Stimulated activated CD4-positive, alpha-beta T cell treated with anti-CD3 and anti-CD28 coated beads, TNF-alpha, amount 100 ng/mL, for 48 hours (primary cell): ENCODE data around the gene ATG14.
"Not testable (repeated sequence)": the region's sequence is repeated elsewhere in the genome, so short reads cannot be mapped to it uniquely, and the experiment has no call there.

ENCODE experiments used
- DNase-seq, 3 donors: peaks; one replicate each; pipeline ENCODE4 v3.0.0-alpha.2; 2020; ENCODE audit warnings: low read depth in 3 of 3

The ATG14 gene

GRCh38 chr14:55411426-55412389 lies at the start of gene ATG14:
Gene ATG14, minus strand, starts transcription at chr14:55411830. Its CDS starts 8 bp downstream, at chr14:55411822.
- peak; percentile 53 to 65 (median 63) for DNase-seq

- DNase-seq = no peak
These were observed 47.3 kb upstream of the ATG14 start for GRCh38 chr14:55458800-55459515.

GRCh38 chr14:55457496-55457895 lies 45.9 kb upstream of the ATG14 start:
- no peak for DNase-seq

- not testable (repeated sequence) for DNase-seq
These were observed 44.8 kb upstream of the ATG14 start for GRCh38 chr14:55456411-55456810.

GRCh38 chr14:55454264-55455002 lies 42.8 kb upstream of the ATG14 start:
- DNase-seq = no peak

- no peak for DNase-seq
These were observed 40.3 kb upstream of the ATG14 start for GRCh38 chr14:55451950-55452349.

- no peak for DNase-seq
These were observed 39.8 kb upstream of the ATG14 start for GRCh38 chr14:55451398-55451797.

- no peak for DNase-seq
These were observed 39.4 kb upstream of the ATG14 start for GRCh38 chr14:55450987-55451386.

- DNase-seq = no peak
These were observed 38.9 kb upstream of the ATG14 start for GRCh38 chr14:55450539-55450938.

- DNase-seq = no peak
These were observed 38.5 kb upstream of the ATG14 start for GRCh38 chr14:55450124-55450523.

- DNase-seq = no peak
These were observed 37.5 kb upstream of the ATG14 start for GRCh38 chr14:55449116-55449515.

GRCh38 chr14:55448141-55448614 lies 36.5 kb upstream of the ATG14 start:
- DNase-seq = peak in 1 of 3 donors; percentile 31

- no peak for DNase-seq
These were observed 35.2 kb upstream of the ATG14 start for GRCh38 chr14:55446833-55447232.

- peak in 2 of 3 donors; percentile 41 to 71 for DNase-seq
These were observed 34.6 kb upstream of the ATG14 start for GRCh38 chr14:55446127-55446736.

- DNase-seq = no peak
These were observed 29.7 kb upstream of the ATG14 start for GRCh38 chr14:55441286-55441685.

- no peak for DNase-seq
These were observed 28.8 kb upstream of the ATG14 start, which contains the start of gene TBPL2 for GRCh38 chr14:55440385-55440784. Gene TBPL2, minus strand, starts transcription at chr14:55440616. Its CDS starts 167 bp downstream, at chr14:55440449.

GRCh38 chr14:55438066-55438683 lies 26.5 kb upstream of the ATG14 start:
- DNase-seq = no peak

- no peak for DNase-seq
These were observed 25.3 kb upstream of the ATG14 start for GRCh38 chr14:55436931-55437330.

- no peak for DNase-seq
These were observed 24.9 kb upstream of the ATG14 start for GRCh38 chr14:55436519-55436918.

- DNase-seq = no peak
These were observed 23.2 kb upstream of the ATG14 start for GRCh38 chr14:55434805-55435174.
